ENCODE results near the gene DGKD.

Gene DGKD

GRCh38 chr2:233336541-233336940, 17.8 kb upstream of the DGKD start:
- TF ChIP-seq CTCF (IDR thresholded peaks at IDR 0.05; ENCODE audit: low read depth, low read length) (no peak), EZH2phosphoT487 (IDR thresholded peaks at IDR 0.05; ENCODE audit: low read depth) (no peak)
- Histone ChIP-seq H4K20me1 (ENCODE audit: insufficient read depth, low read length) (no peaks in the 10 kb centered on the region), H3K27ac (ENCODE audit: low read length) (no peak overlapping the region), H3K9ac (ENCODE audit: low read length) (no peak overlapping the region), H3K9me3 (ENCODE audit: insufficient read depth, low read length) (no peaks in the 10 kb centered on the region), H3K4me2 (ENCODE audit: low read length) (no peak overlapping the region), H3K79me2 (ENCODE audit: low read length) (no peaks in the 10 kb centered on the region), H3K4me3 (ENCODE audit: low read length) (no peak overlapping the region), H3K4me1 (ENCODE audit: low read length) (peaks cover 6% of the 10 kb centered on the region), H2AFZ (ENCODE audit: low read depth, low read length) (no peak overlapping the region), H3K27me3 (ENCODE audit: low read depth, low read length) (no peaks in the 10 kb centered on the region), H3K36me3 (replicated peaks; ENCODE audit: low read depth, low read length) (no peaks in the 10 kb centered on the region)

GRCh38 chr2:233338046-233338445, 16.2 kb upstream of the DGKD start:
- Histone ChIP-seq H3K27me3 (ENCODE audit: low read depth, low read length) (no peaks in the 10 kb centered on the region), H3K4me3 (ENCODE audit: low read length) (no peak overlapping the region), H4K20me1 (ENCODE audit: insufficient read depth, low read length) (no peaks in the 10 kb centered on the region), H2AFZ (ENCODE audit: low read depth, low read length) (no peak overlapping the region), H3K36me3 (replicated peaks; ENCODE audit: low read depth, low read length) (no peaks in the 10 kb centered on the region), H3K9ac (ENCODE audit: low read length) (no peak overlapping the region), H3K4me2 (ENCODE audit: low read length) (no peak overlapping the region), H3K79me2 (ENCODE audit: low read length) (no peaks in the 10 kb centered on the region), H3K9me3 (ENCODE audit: insufficient read depth, low read length) (no peaks in the 10 kb centered on the region), H3K4me1 (ENCODE audit: low read length) (no peaks in the 10 kb centered on the region), H3K27ac (ENCODE audit: low read length) (no peak overlapping the region)
- no peak for TF ChIP-seq CTCF (IDR thresholded peaks at IDR 0.05; ENCODE audit: low read depth, low read length)

DNA sequence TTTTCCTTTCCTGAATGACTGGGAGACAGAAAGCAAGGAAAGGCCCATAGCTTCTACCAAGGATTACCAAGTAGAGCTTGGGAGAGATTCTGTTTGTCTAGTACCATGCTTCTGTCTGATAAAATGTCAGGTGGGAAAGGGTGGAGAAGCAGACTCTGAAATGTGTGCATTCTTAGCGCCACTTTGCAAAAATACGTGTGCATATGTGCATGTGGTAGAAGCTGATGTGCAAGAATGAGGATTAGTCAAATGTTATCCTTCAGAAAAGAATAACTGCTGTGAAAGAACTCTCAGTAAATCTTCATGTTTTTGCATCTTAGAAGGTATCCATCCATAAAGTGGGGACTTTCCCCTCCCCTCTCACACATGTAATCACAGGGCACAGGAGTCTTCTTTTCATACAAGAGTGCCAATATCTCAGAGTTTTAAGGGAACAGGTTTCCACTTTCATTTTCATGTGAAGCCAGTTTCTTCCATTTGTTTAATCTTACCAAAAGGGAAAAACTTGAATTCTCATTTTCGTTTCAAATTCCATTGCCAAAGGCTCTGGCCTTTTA, 15.4 kb upstream of the DGKD start:
- H3K9me3 ChIP-seq (ENCODE audit: insufficient read depth, low read length): no peaks in the 10 kb centered on the region
- no peak for TF ChIP-seq CTCF (IDR thresholded peaks at IDR 0.05; ENCODE audit: low read depth, low read length)
- TF ChIP-seq EZH2phosphoT487 (IDR thresholded peaks at IDR 0.05; ENCODE audit: low read depth): no peak
- H3K27me3 ChIP-seq (ENCODE audit: low read depth, low read length): no peaks in the 10 kb centered on the region
- no peaks in the 10 kb centered on the region for H3K36me3 ChIP-seq (replicated peaks; ENCODE audit: low read depth, low read length)
- no peak overlapping the region for H3K4me2 ChIP-seq (ENCODE audit: low read length)
- no peak overlapping the region for H3K27ac ChIP-seq (ENCODE audit: low read length)
- no peaks in the 10 kb centered on the region for H3K79me2 ChIP-seq (ENCODE audit: low read length)
- H3K4me3 ChIP-seq (ENCODE audit: low read length): no peak overlapping the region
- no peaks in the 10 kb centered on the region for H3K4me1 ChIP-seq (ENCODE audit: low read length)
- no peak overlapping the region for H2AFZ ChIP-seq (ENCODE audit: low read depth, low read length)
- H4K20me1 ChIP-seq (ENCODE audit: insufficient read depth, low read length): no peaks in the 10 kb centered on the region
- H3K9ac ChIP-seq (ENCODE audit: low read length): no peak overlapping the region

GRCh38 chr2:233339427-233339826, 14.9 kb upstream of the DGKD start:
- no peak overlapping the region for H2AFZ ChIP-seq (ENCODE audit: low read depth, low read length)
- no peak overlapping the region for H3K4me2 ChIP-seq (ENCODE audit: low read length)
- H3K27me3 ChIP-seq (ENCODE audit: low read depth, low read length): no peaks in the 10 kb centered on the region
- H3K27ac ChIP-seq (ENCODE audit: low read length): no peak overlapping the region
- H3K36me3 ChIP-seq (replicated peaks; ENCODE audit: low read depth, low read length): no peaks in the 10 kb centered on the region
- no peak overlapping the region for H3K4me3 ChIP-seq (ENCODE audit: low read length)
- no peaks in the 10 kb centered on the region for H3K4me1 ChIP-seq (ENCODE audit: low read length)
- H4K20me1 ChIP-seq (ENCODE audit: insufficient read depth, low read length): no peaks in the 10 kb centered on the region
- no peak for TF ChIP-seq EZH2phosphoT487 (IDR thresholded peaks at IDR 0.05; ENCODE audit: low read depth)
- TF ChIP-seq CTCF (IDR thresholded peaks at IDR 0.05; ENCODE audit: low read depth, low read length): no peak
- H3K79me2 ChIP-seq (ENCODE audit: low read length): no peaks in the 10 kb centered on the region
- no peak overlapping the region for H3K9ac ChIP-seq (ENCODE audit: low read length)
- no peaks in the 10 kb centered on the region for H3K9me3 ChIP-seq (ENCODE audit: insufficient read depth, low read length)

All from OCI-LY3 (cell line).